PC-3 (cell line): ENCODE measurements around the gene TMEM69. TPM values are rescaled to one million over a fixed set of nuclear protein-coding genes. Genes with fewer than 3 reads are reported as not detected.
"Not testable (repeated sequence)": the region's sequence is repeated elsewhere in the genome, so short reads cannot be mapped to it uniquely, and the experiment has no call there.

Experiments
- ATAC-seq: fragments of 200-7000 bp; cut with Tn5 transposase; 2 replicates; pipeline ENCODE4 v1.9.1; 2020; ENCODE audit warnings: mild to moderate bottlenecking, moderate library complexity
- BruUV-seq: library from RNA; stranded (reverse); fragments of 400-500 nt; replicated peaks from 2 replicates; lab custom pipeline; 2021; lab: Mats Ljungman, UMichigan
- CTCF ChIA-PET: fragments of 300-600 bp; sonication (Branson Sonifier 250); formaldehyde crosslinking; loops from one replicate; lab custom pipeline; 2022; ENCODE audit warnings: antibody characterized with exemption; lab: Charles Lee
- POLR2A ChIA-PET: fragments of 300-600 bp; sonication (Branson Sonifier 250); formaldehyde crosslinking; loops from one replicate; lab custom pipeline; 2022; ENCODE audit warnings: antibody characterized with exemption; ENCODE audit not compliant: unreplicated experiment; lab: Charles Lee
- DNase-seq: peaks from one replicate; pipeline ENCODE4 v3.0.0-alpha.2; 2015
- H2AFZ ChIP-seq: fragments of 300-600 bp; sonication (generic); 2 replicates; pipeline ENCODE4 v1.6.0; 2016; ENCODE audit warnings: antibody characterized with exemption, low read length
- H3F3A ChIP-seq: fragments of 300-600 bp; sonication (generic); one replicate; pipeline ENCODE4 v1.6.0; 2017; ENCODE audit warnings: antibody characterized with exemption, low read length, control low read depth, mild to moderate bottlenecking; ENCODE audit not compliant: unreplicated experiment
- H3K27ac ChIP-seq: fragments of 300-600 bp; sonication (generic); 2 replicates; pipeline ENCODE4 v1.5.1; 2016; ENCODE audit warnings: mild to moderate bottlenecking, low read length
- H3K27me3 ChIP-seq: fragments of 300-600 bp; sonication (generic); 2 replicates; pipeline ENCODE4 v1.6.1; 2016; ENCODE audit warnings: low read length, mixed read lengths
- H3K36me3 ChIP-seq: fragments of 300-600 bp; sonication (generic); 2 replicates; pipeline ENCODE4 v1.6.1; 2016; ENCODE audit warnings: low read depth, mixed run types, low read length, mixed read lengths
- H3K4me1 ChIP-seq: fragments of 300-600 bp; sonication (generic); 2 replicates; pipeline ENCODE4 v1.5.1; 2016; ENCODE audit warnings: low read length; ENCODE audit not compliant: insufficient read depth
- H3K4me2 ChIP-seq: fragments of 300-600 bp; sonication (generic); 2 replicates; pipeline ENCODE4 v1.6.0; 2016; ENCODE audit warnings: low read length
- H3K4me3 ChIP-seq: fragments of 300-600 bp; sonication (generic); 2 replicates; pipeline ENCODE4 v1.5.1; 2016; ENCODE audit warnings: mild to moderate bottlenecking, low read length, mixed read lengths
- H3K79me2 ChIP-seq: fragments of 300-600 bp; sonication (generic); 2 replicates; pipeline ENCODE4 v1.6.1; 2017; ENCODE audit warnings: low read length, mixed read lengths
- H3K9ac ChIP-seq: fragments of 300-600 bp; sonication (generic); 2 replicates; pipeline ENCODE4 v1.6.0; 2016; ENCODE audit warnings: mild to moderate bottlenecking, low read length
- H3K9me2 ChIP-seq: fragments of 300-600 bp; sonication (generic); replicated peaks from 2 replicates; pipeline ENCODE4 v1.6.1; 2016; ENCODE audit warnings: mixed run types, low read length, mixed read lengths
- H3K9me3 ChIP-seq: fragments of 300-600 bp; sonication (generic); 2 replicates; pipeline ENCODE4 v1.6.1; 2016; ENCODE audit warnings: low read length, mixed read lengths
- H4K20me1 ChIP-seq: fragments of 300-600 bp; sonication (generic); 2 replicates; pipeline ENCODE4 v1.6.1; 2016; ENCODE audit warnings: low read length, mixed read lengths
- CTCF ChIP-seq: fragments of 300-600 bp; sonication (generic); conservative IDR thresholded peaks from 2 replicates; pipeline ENCODE4 v1.5.1; 2017; ENCODE audit warnings: antibody characterized with exemption, low read depth, mild to moderate bottlenecking, low read length
- EZH2 ChIP-seq: fragments of 300-600 bp; sonication (generic); IDR thresholded peaks from one replicate; pipeline ENCODE4 v1.6.1; 2017; ENCODE audit warnings: antibody characterized with exemption, mild to moderate bottlenecking, low read length; ENCODE audit not compliant: unreplicated experiment
- EZH2phosphoT487 ChIP-seq: fragments of 300-600 bp; sonication (generic); IDR thresholded peaks from 2 replicates; pipeline ENCODE4 v1.6.1; 2018; ENCODE audit warnings: mild to moderate bottlenecking, antibody characterized with exemption, low read length, borderline replicate concordance
- intact Hi-C: fragments of 100-400 bp; cut with micrococcal nuclease; formaldehyde crosslinking; loops from 2 replicates; pipeline ENCODE4 v1.9.0; 2023
- total RNA-seq: library from RNA; depleted of rRNA; stranded (reverse); fragments of >200 nt; gene quantifications from 2 replicates; pipeline ENCODE4 v1.2.3, GENCODE V29; 2014

The TMEM69 gene
- total RNA-seq, 1 experiment from 2014 or later: 26.6 TPM

DNA sequence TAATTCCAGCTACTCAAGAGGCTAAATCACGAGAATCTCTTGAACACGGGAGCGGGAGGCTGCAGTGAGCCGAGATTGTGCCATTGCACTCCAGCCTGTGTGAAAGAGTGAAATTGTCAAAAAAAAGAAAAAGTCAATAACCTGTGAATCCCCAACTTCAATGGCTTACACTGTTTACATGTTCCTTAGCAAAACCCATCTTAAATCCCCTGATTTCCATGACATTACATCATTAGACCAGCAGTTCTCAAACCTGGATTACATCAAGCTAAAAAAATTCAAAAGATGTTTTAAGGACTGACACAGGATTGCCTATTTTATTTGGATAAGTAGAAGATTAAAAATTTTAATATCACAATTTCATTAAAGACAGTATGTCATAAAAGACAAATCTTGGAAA, 14.0 kb upstream of the TMEM69 start:
- Histone ChIP-seq H2AFZ (no peak overlapping the region), H3K79me2 (peaks cover 98% of the 10 kb centered on the region), H4K20me1 (peaks cover 67% of the 10 kb centered on the region), H3K4me1 (peaks cover 3% of the 10 kb centered on the region; the same call in 1 of the 2 replicates), H3K36me3 (peaks cover 25% of the 10 kb centered on the region; the same call in 1 of the 2 replicates), H3K9me3 (no peaks in the 10 kb centered on the region), H3K27me3 (no peaks in the 10 kb centered on the region), H3K9ac (no peak overlapping the region), H3K4me2 (no peak overlapping the region), H3K27ac (no peak overlapping the region), H3K9me2 (no peaks in the 10 kb centered on the region), H3F3A (no peaks in the 10 kb centered on the region), H3K4me3 (no peak overlapping the region)
- intact Hi-C loops: no loop called here
- DNase-seq: no peak
- ATAC-seq: no peak
- ChIA-PET POLR2A (no interaction called here), CTCF (no interaction called here)
- TF ChIP-seq EZH2phosphoT487 (no peak), EZH2 (no peak), CTCF (no peak)
- BruUV-seq: no TSS peak

- ATAC-seq (no peak), DNase-seq (no peak)
- ChIA-PET CTCF (no interaction called here), POLR2A (no interaction called here)
- H3K4me3 ChIP-seq: no peak overlapping the region
- H3F3A ChIP-seq: no peaks in the 10 kb centered on the region
- intact Hi-C loops: no loop called here
- H3K4me1 ChIP-seq: peaks cover 8% of the 10 kb centered on the region
- no peak overlapping the region for H2AFZ ChIP-seq
- no peaks in the 10 kb centered on the region for H3K27me3 ChIP-seq
- H3K79me2 ChIP-seq: peaks cover 98% of the 10 kb centered on the region
- H3K4me2 ChIP-seq: no peak overlapping the region
- no peak overlapping the region for H3K9ac ChIP-seq
- peaks cover 67% of the 10 kb centered on the region for H4K20me1 ChIP-seq
- no TSS peak for BruUV-seq
- H3K27ac ChIP-seq: no peak overlapping the region
- H3K36me3 ChIP-seq: peaks cover 25% of the 10 kb centered on the region; the same call in 1 of the 2 replicates
- TF ChIP-seq EZH2phosphoT487 (no peak), CTCF (no peak), EZH2 (no peak)
- no peaks in the 10 kb centered on the region for H3K9me2 ChIP-seq
- H3K9me3 ChIP-seq: no peaks in the 10 kb centered on the region
Observed at GRCh38 chr1:45674478-45674877, 13.5 kb upstream of the TMEM69 start.

DNA sequence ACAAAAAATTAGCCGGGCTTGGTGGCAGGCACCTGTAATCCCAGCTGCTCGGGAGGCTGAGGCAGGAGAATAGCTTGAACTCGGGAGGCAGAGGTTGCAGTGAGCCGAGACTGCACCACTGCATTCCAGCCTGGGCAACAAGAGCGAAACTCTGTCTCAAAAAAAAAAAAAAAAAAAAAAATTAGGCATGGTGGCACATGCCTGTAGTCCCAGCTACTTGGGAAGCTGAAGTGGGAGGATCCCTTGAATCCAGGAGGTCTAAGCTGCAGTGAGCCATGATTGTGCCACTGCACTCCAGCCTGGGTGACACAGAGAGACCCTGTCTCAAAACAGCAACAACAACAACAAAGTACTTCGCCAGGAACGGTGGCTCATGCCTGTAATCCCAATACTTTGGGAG, 11.4 kb upstream of the TMEM69 start:
- BruUV-seq, POLR2A ChIA-PET, CTCF ChIA-PET: not testable (repeated sequence)

More for the DNA sequence above, 11.4 kb upstream of the TMEM69 start:
- H3K9me2 ChIP-seq, H3K27me3 ChIP-seq, H3K27ac ChIP-seq, H3K9me3 ChIP-seq, H2AFZ ChIP-seq, H3K4me3 ChIP-seq, H3F3A ChIP-seq, intact Hi-C loops, DNase-seq, ATAC-seq, H3K9ac ChIP-seq, H3K4me2 ChIP-seq: not testable (repeated sequence)
- Histone ChIP-seq H3K4me1 (peaks cover 22% of the 10 kb centered on the region), H3K79me2 (peaks cover 99% of the 10 kb centered on the region), H4K20me1 (peaks cover 64% of the 10 kb centered on the region), H3K36me3 (peaks cover 17% of the 10 kb centered on the region; the same call in 1 of the 2 replicates)
